C4-2B (cell line): ENCODE results near the gene APH1B.

ENCODE experiments used
- CTCF ChIP-seq: fragments of 450-650 bp; conservative IDR thresholded peaks from 2 replicates; pipeline ENCODE4 v1.5.1; 2017; ENCODE audit warnings: mild to moderate bottlenecking
- ZFX ChIP-seq: fragments of 450-650 bp; IDR thresholded peaks from 2 replicates; pipeline ENCODE4 v1.6.1; 2017

GRCh38 chr15:63296195-63296594 lies 18.8 kb downstream of the APH1B start:
- TF ChIP-seq CTCF: no peak
- no peak for TF ChIP-seq ZFX
